Mucosa of rectum (tissue), 2 donors: ENCODE results near the gene MICU1.
"Not testable (repeated sequence)": the region's sequence is repeated elsewhere in the genome, so short reads cannot be mapped to it uniquely, and the experiment has no call there.

Experiments
- H3K27ac ChIP-seq, 2 donors: one replicate each; pipeline ENCODE4 v1.7.0; 2013; ENCODE audit warnings: inconsistent platforms in 2 of 2, low read depth in 2 of 2, low read length in 2 of 2
- H3K27me3 ChIP-seq, 2 donors: one replicate each; pipeline ENCODE4 v1.7.0; 2013; ENCODE audit warnings: low read length in 2 of 2; ENCODE audit not compliant: control insufficient read depth in 2 of 2, insufficient read depth in 2 of 2
- H3K36me3 ChIP-seq, 2 donors: one replicate each; pipeline ENCODE4 v1.7.0; 2013; ENCODE audit warnings: low read length in 2 of 2; ENCODE audit not compliant: control insufficient read depth in 2 of 2, insufficient read depth in 2 of 2
- H3K4me1 ChIP-seq, 2 donors: one replicate each; pipeline ENCODE4 v1.7.0; 2013; ENCODE audit warnings: low read length in 2 of 2, mild to moderate bottlenecking in 1 of 2; ENCODE audit not compliant: control insufficient read depth in 2 of 2, insufficient read depth in 2 of 2
- H3K4me3 ChIP-seq, 2 donors: one replicate each; pipeline ENCODE4 v1.7.0; 2013; ENCODE audit warnings: low read length in 2 of 2
- H3K9ac ChIP-seq, 2 donors: one replicate each; pipeline ENCODE4 v1.7.0; 2013; ENCODE audit warnings: low read length in 2 of 2, low read depth in 1 of 2, mild to moderate bottlenecking in 1 of 2
- H3K9me3 ChIP-seq, 2 donors: one replicate each; pipeline ENCODE4 v1.7.0; 2013; ENCODE audit warnings: low read length in 2 of 2; ENCODE audit not compliant: control insufficient read depth in 2 of 2
- donor health status: healthy.
- donor health status: Normal muscosa, but diverticular disease.

The MICU1 gene

GRCh38 chr10:72466018-72466417 is 159.9 kb downstream of the MICU1 start:
- no peaks in the 10 kb centered on the region for H3K9me3 ChIP-seq
- no peaks in the 10 kb centered on the region for H3K4me1 ChIP-seq
- H3K27ac ChIP-seq = no peak overlapping the region
- H3K27me3 ChIP-seq = no peaks in the 10 kb centered on the region
- H3K9ac ChIP-seq = no peak overlapping the region
- H3K36me3 ChIP-seq = no peaks in the 10 kb centered on the region
- H3K4me3 ChIP-seq = no peak overlapping the region

GRCh38 chr10:72464438-72464837 is 161.4 kb downstream of the MICU1 start:
- Histone ChIP-seq H3K27me3 (no peaks in the 10 kb centered on the region), H3K9ac (no peak overlapping the region), H3K27ac (no peak overlapping the region), H3K9me3 (no peaks in the 10 kb centered on the region), H3K36me3 (no peaks in the 10 kb centered on the region), H3K4me3 (no peak overlapping the region), H3K4me1 (no peaks in the 10 kb centered on the region)

DNA sequence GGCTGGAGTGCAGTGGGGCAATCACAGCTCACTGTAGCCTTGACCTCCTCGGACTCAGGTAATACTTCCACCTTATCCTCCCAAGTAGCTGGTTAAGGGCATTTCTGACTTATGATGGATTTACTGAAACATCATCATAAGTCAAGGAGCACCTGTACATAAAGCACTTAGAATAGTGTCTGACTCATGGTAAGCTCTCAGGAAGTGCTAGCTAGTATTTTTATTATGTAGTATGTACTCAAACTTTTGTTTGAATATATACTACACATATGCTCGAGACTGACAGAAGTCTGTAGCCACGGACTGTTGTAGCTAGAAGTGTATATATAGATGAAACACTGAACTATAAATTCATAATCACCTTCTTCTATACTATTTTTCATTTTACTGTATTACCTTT is 163.6 kb downstream of the MICU1 start:
- Histone ChIP-seq H3K4me3 (no peak overlapping the region), H3K9me3 (no peaks in the 10 kb centered on the region), H3K27me3 (no peaks in the 10 kb centered on the region), H3K9ac (no peak overlapping the region), H3K36me3 (peaks cover 0 to 1% of the 10 kb centered on the region in 2 donors), H3K27ac (no peak overlapping the region), H3K4me1 (no peaks in the 10 kb centered on the region)

- Histone ChIP-seq H3K9ac (no peak overlapping the region), H3K4me1 (no peaks in the 10 kb centered on the region), H3K4me3 (no peak overlapping the region), H3K27me3 (no peaks in the 10 kb centered on the region), H3K9me3 (no peaks in the 10 kb centered on the region), H3K27ac (no peak overlapping the region), H3K36me3 (peaks cover 0 to 1% of the 10 kb centered on the region in 2 donors)
Observed at GRCh38 chr10:72461085-72461484, 164.8 kb downstream of the MICU1 start.

DNA sequence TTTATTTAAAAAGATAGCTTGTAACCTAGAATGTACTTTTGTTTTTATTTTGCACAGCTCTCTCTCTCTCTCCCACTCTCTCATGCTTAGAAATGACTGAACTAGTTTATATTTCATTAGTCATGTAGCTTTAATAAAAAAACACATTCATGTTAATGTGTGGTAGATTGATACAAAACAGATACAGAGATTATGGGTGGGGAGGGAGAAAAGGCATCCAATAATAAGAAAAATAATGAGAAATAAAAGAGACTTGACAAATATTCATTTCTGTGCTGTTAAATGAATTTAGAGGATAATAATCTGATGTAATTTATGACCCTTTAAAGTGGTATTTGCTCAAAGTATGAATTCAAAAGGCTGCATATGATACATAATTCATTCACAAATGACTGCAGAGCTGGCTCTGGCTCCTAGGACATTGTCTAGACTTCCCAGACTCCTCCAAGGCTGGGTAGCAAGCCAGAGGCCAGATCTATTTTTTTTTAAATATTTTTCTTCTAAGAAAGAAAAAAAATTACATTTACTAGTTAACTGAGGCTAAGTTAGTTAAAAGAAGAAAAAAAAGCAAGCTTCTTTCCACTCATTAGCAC is 165.5 kb downstream of the MICU1 start:
- H3K9ac ChIP-seq = no peak overlapping the region
- H3K36me3 ChIP-seq = peaks cover 0 to 1% of the 10 kb centered on the region in 2 donors
- no peak overlapping the region for H3K4me3 ChIP-seq
- H3K27me3 ChIP-seq = no peaks in the 10 kb centered on the region
- H3K9me3 ChIP-seq = no peaks in the 10 kb centered on the region
- H3K4me1 ChIP-seq = no peaks in the 10 kb centered on the region
- H3K27ac ChIP-seq = no peak overlapping the region

GRCh38 chr10:72459301-72459700 is 166.6 kb downstream of the MICU1 start:
- H3K9me3 ChIP-seq = no peaks in the 10 kb centered on the region
- no peak overlapping the region for H3K4me3 ChIP-seq
- peaks cover 0 to 1% of the 10 kb centered on the region in 2 donors for H3K36me3 ChIP-seq
- no peak overlapping the region for H3K9ac ChIP-seq
- H3K27ac ChIP-seq = no peak overlapping the region
- H3K4me1 ChIP-seq = no peaks in the 10 kb centered on the region
- no peaks in the 10 kb centered on the region for H3K27me3 ChIP-seq

- no peak overlapping the region for H3K27ac ChIP-seq
- no peaks in the 10 kb centered on the region for H3K4me1 ChIP-seq
- no peak overlapping the region for H3K9ac ChIP-seq
- H3K36me3 ChIP-seq = peaks cover 0 to 1% of the 10 kb centered on the region in 2 donors
- no peak overlapping the region for H3K4me3 ChIP-seq
- no peaks in the 10 kb centered on the region for H3K9me3 ChIP-seq
- H3K27me3 ChIP-seq = no peaks in the 10 kb centered on the region
Observed at GRCh38 chr10:72455889-72456595, 169.8 kb downstream of the MICU1 start.

- peak overlapping the region in 1 of 2 donors; percentile 32 for H3K9ac ChIP-seq
- H3K4me1 ChIP-seq = peaks cover 0 to 4% of the 10 kb centered on the region in 2 donors
- peak overlapping the region in 1 of 2 donors; percentile 75 for H3K27ac ChIP-seq
- no peaks in the 10 kb centered on the region for H3K27me3 ChIP-seq
- peak overlapping the region in 1 of 2 donors; percentile 50 for H3K4me3 ChIP-seq
- no peaks in the 10 kb centered on the region for H3K9me3 ChIP-seq
- H3K36me3 ChIP-seq = no peaks in the 10 kb centered on the region
Observed at GRCh38 chr10:72449941-72450441, 175.9 kb downstream of the MICU1 start.

- Histone ChIP-seq H3K9me3 (no peaks in the 10 kb centered on the region), H3K27ac (no peak overlapping the region), H3K27me3 (no peaks in the 10 kb centered on the region), H3K9ac (no peak overlapping the region), H3K4me3 (no peak overlapping the region), H3K36me3 (peaks cover 0 to 3% of the 10 kb centered on the region in 2 donors), H3K4me1 (peaks cover 0 to 4% of the 10 kb centered on the region in 2 donors)
Observed at GRCh38 chr10:72445851-72446250, 180.0 kb downstream of the MICU1 start.

DNA sequence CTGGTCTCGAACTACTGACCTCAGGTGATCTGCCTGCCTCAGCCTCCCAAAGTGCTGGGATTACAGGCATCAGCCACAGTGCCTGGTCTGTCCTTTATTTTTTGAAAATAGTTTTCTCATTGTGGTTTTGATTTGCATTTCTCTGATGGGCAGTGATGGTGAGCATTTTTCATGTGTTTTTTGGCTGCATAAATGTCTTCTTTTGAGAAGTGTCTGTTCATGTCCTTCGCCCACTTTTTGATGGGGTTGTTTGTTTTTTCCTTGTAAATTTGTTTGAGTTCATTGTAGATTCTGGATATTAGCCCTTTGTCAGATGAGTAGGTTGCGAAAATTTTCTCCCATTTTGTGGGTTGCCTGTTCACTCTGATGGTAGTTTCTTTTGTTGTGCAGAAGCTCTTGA is 182.9 kb downstream of the MICU1 start:
- not testable (repeated sequence) for H3K36me3 ChIP-seq, H3K9me3 ChIP-seq, H3K4me3 ChIP-seq, H3K27ac ChIP-seq, H3K4me1 ChIP-seq, H3K9ac ChIP-seq, H3K27me3 ChIP-seq
